ENCODE data around the gene QKI.
A peak's percentile ranks its signal among the peaks of the same experiment; 100 is the strongest.

QKI gene

DNA sequence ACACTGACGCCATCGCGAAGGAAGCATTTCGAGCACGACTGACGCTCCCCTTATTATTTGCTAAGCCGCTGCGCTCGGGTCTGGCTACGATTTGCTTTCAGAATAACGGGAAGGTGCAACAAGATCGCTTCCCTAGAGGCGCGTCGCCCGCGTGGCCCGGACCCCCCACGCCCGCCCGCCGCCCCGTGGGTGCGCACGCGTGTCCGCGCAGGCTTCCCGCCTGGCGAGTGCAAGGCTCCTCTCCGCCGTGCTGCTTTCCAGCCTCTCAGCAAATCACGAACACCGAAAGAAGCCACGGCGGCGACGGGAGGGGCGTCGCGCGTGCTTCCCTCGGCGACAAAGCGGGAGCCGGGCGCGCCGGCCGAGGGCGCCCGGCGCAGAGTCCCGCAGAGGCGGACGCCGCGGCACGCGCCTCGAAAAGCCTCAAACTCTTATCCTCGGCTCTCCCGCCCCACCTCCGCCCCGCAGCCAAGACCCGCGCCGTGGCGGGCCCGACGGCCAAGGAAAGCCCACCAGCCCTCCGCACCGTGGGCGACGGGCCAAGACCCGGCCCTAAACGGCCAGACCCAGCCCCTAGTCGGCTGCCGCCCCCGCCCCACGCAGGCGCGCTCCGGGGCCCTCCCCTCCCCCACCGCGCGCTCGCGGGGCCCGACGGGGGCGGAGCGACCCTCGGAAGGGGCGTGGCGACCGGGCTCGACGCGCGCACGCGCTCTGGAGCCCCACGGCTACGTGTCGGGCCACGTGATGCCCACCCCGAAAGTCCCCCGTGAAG is 987 bp upstream of the QKI start:
- DNase-seq (ENCODE audit: low read depth): peak; percentile 90
- H3K4me3 ChIP-seq (ENCODE audit: low read length): peak overlapping the region; percentile 73
- TF ChIP-seq, protein P1, sequence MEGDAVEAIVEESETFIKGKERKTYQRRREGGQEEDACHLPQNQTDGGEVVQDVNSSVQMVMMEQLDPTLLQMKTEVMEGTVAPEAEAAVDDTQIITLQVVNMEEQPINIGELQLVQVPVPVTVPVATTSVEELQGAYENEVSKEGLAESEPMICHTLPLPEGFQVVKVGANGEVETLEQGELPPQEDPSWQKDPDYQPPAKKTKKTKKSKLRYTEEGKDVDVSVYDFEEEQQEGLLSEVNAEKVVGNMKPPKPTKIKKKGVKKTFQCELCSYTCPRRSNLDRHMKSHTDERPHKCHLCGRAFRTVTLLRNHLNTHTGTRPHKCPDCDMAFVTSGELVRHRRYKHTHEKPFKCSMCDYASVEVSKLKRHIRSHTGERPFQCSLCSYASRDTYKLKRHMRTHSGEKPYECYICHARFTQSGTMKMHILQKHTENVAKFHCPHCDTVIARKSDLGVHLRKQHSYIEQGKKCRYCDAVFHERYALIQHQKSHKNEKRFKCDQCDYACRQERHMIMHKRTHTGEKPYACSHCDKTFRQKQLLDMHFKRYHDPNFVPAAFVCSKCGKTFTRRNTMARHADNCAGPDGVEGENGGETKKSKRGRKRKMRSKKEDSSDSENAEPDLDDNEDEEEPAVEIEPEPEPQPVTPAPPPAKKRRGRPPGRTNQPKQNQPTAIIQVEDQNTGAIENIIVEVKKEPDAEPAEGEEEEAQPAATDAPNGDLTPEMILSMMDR (conservative IDR thresholded peaks at IDR 0.05; ENCODE audit: low read length): no peak

DNA sequence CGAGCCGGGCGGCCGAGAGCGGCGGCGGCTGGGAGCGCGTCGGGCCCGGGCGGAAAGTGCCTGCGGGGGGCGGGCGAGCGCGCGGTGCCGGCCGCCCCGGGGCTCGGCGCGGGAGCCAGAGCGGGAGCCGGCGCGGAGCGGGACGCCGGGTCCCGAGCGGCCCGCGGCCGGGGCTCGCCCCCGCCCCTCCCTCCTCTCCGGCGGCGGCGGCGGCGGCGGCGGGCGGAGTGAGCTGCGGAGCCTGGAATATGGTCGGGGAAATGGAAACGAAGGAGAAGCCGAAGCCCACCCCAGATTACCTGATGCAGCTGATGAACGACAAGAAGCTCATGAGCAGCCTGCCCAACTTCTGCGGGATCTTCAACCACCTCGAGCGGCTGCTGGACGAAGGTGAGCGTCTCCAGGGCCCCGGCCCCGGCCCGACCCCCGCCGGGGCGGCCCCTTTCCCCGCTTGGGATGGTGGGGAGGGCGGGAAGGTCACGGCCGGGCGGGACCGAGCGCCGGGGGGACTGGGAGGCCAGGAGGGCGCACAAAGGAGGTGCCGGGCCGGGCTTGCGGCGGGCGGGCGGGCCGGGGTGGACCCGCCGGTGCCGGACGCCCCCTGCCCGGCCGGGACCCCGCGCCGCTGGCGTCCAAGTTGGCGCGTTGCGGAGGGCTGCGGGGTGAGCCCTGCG is 565 bp downstream of the QKI start:
- TF ChIP-seq, protein P1 (conservative IDR thresholded peaks at IDR 0.05; ENCODE audit: low read length): no peak
- DNase-seq (ENCODE audit: low read depth): no peak
- H3K4me3 ChIP-seq (ENCODE audit: low read length): peak overlapping the region; percentile 90

DNA sequence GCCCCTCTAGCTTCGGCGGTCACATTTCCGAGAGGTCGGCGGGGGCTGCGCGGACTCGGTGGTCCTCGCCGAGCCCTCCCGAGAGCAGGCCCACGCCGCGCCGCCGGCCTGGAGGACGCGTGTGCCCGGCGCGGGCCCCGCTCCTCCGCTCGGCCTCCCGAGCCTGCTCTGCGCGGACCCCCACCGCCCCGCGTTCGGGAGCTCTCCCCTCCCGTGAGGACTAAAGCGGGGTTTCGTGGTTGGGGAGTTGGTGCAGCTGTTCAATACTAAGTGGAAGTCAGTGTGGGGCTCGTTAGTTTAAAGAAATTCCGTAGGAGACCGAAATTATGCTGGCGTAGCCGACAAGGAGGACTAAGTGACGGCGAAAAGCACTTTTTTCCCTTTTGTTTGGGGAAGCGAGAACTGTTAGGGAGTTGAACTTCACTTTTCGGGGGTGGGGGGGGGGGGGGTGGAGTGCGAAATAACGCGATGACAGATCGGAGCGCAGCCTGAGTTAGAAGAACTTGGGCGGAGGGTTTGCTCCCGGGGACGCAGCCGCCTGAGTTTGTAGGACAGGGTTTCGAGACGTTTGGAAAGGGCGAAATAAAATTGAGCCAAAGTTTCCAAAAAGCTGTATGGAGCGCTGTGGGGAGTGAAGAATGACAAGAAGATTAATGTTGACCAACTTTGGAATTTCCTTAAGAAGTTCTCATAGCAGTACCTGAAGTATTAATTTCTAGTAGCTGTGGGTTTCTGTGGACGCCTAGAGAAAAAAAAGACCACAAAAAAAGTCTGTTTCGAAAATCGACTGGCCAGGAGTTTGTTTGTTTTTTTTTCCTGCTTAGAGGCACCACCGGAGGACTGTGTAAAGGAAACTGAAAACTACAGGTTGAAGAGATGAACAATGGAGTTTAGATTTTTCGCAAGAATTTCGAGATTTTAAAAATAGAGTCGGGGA is 1.4 kb downstream of the QKI start:
- peak overlapping the region; percentile 90 for H3K4me3 ChIP-seq (ENCODE audit: low read length)
- peak; percentile 60 for DNase-seq (ENCODE audit: low read depth)

GRCh38 chr6:163416557-163417253 is 2.2 kb downstream of the QKI start:
- H3K4me3 ChIP-seq (ENCODE audit: low read length): peak overlapping the region; percentile 90
- TF ChIP-seq, protein P1 (conservative IDR thresholded peaks at IDR 0.05; ENCODE audit: low read length): peak; percentile 71
- DNase-seq (ENCODE audit: low read depth): peak; percentile 85

More for the DNA sequence above, 1.4 kb downstream of the QKI start:
- TF ChIP-seq, protein P1 (conservative IDR thresholded peaks at IDR 0.05; ENCODE audit: low read length): no peak

DNA sequence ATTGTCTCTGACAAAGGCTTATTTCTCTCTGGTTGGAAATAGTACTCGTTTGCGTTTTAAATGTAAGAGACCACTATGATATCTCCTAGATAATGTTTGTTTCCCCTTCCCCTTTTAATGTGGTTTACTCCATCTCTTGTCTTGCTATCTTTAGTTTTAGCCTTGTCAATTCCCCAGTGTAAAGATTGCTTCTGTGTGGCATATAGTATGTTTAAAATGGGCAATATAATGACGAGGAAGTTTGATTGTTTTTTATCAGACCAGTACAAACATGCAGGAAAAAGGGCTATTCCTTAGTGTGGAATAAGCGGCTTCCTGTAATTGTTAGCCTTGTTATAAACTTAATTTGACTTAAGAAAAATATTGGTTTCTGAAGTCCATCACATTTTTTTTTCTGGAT is 3.1 kb downstream of the QKI start:
- peak overlapping the region; percentile 51 for H3K4me3 ChIP-seq (ENCODE audit: low read length)
- DNase-seq (ENCODE audit: low read depth): no peak
- TF ChIP-seq, protein P1 (conservative IDR thresholded peaks at IDR 0.05; ENCODE audit: low read length): no peak

DNA sequence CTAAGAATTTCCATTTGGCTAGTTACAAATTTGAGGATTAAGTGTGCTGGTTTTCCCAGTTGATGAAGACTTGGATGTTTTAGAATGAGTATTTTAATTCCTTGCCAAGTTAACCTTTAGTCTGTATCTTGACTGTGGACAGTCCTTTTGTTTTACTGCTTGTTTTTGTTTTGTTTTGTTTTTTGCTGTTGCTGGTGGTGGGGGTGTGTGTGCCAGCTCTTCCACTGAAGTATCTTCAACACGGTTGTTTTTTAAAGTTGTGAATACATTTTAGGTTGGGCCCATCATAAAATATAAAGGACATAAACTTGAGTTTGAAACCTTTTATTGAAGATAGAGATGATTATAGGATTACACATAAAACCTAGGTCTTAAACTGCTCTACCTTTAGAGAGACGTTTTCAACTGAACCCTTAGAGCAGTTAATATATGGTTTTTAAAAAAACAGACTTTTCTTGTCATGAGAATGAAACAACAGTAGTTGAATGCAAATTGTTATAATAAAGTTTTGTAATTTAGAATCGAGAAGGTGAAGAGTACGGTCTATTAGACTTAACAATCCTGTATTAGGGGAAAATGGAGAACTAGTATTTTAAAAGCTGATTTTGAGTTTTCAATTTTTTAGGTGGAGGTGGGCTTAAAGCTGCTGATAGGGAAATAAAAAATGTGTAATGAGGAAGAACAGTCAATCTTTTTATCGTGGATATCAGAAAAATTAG is 4.0 kb downstream of the QKI start:
- peak; percentile 11 for DNase-seq (ENCODE audit: low read depth)
- TF ChIP-seq, protein P1 (conservative IDR thresholded peaks at IDR 0.05; ENCODE audit: low read length): no peak
- peak overlapping the region; percentile 51 for H3K4me3 ChIP-seq (ENCODE audit: low read length)
